GM19328 (cell line): Measurements from ENCODE around the gene NGDN.
A peak's percentile ranks its signal among the peaks of the same experiment; 100 is the strongest.
"Not testable (repeated sequence)": the region's sequence is repeated elsewhere in the genome, so short reads cannot be mapped to it uniquely, and the experiment has no call there.

Experiments used
- ATAC-seq: cut with Tn5 transposase; IDR thresholded peaks from one replicate; pipeline ENCODE4 v1.9.1; 2021; ENCODE audit warnings: mild to moderate bottlenecking, moderate library complexity; ENCODE audit not compliant: unreplicated experiment

The NGDN gene, protein sequence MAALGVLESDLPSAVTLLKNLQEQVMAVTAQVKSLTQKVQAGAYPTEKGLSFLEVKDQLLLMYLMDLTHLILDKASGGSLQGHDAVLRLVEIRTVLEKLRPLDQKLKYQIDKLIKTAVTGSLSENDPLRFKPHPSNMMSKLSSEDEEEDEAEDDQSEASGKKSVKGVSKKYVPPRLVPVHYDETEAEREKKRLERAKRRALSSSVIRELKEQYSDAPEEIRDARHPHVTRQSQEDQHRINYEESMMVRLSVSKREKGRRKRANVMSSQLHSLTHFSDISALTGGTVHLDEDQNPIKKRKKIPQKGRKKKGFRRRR

DNA sequence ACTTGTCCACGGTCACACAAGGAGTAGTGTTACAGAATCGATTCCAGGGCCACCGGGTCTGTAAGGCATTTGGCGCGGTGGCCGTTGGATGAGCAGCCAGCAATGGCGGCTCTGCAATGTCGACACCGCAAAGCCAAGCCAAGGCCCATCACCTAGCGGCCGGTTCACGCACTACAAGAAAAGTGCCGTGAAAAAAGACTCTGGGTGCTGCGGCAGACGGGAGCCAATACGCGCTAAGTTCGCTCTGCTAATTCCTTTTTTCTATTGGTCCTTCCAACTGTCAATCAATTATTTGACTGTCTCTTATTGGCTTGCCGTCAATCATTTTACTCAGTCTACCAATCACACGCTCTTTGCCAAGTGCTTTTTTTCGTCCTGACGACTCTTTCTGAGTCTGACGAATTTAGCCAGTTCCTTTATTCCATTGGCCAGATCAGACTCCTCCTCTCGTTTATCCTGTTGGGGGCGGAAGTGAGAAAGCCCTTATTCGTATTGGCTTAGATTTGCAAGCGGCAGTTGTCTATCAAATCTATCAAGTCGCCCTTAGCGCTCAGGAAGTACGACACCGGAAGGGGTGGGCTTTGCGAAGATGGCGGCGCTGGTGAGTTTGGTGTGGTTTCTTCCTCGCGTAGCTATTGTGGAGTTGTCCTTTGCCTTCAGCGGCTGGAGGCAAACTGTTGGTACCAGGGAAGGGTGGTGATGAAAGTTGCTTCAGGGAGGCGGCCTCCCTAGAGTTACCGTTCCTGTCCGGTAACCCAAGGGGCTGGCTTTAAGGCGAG is at the start of gene NGDN:
NGDN (plus strand) TSS at position 577 of the 779 bp plus-strand sequence; CDS start at position 590, 13 bp downstream.
- peak; percentile 96 for ATAC-seq

DNA sequence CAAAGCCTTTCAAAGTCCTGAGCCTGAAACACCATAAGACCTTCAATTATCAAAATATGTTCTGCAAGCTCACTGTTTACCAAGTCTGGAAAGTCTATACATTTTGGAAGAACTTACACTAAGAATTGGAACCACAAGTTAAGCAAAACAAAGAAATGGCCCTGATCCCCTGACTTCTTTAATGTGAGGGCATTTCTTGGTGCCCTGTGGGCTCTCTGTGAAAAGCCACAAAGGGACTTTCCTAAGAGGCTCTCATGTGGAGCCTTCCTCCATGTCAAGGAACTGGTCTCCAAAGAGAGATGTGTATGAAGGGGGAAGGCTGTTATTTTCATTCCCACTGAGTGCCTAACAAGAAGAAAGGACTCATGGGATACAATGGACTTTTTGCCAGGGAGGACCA is 47.9 kb upstream of the NGDN start:
- ATAC-seq: no peak

DNA sequence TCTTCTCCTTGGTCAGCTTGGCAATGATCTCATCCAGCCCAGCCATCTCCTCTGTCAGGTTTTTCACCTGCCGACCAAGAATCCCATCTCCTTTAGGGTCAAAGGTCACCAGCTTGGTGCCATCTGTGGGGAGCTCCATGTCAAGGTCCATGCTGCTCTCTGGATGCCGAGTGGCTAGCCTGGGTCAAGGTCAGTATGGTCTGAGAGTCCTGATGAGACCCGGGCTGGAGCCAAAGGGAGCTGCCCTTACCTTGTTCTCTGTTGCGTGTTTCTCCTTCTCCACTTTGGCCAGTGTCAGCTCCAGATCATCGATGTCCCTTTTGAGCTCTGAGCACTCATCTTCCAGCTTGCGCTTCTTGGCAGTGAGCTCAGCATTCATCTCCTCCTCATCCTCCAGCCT is 45.8 kb upstream of the NGDN start:
- ATAC-seq: no peak

DNA sequence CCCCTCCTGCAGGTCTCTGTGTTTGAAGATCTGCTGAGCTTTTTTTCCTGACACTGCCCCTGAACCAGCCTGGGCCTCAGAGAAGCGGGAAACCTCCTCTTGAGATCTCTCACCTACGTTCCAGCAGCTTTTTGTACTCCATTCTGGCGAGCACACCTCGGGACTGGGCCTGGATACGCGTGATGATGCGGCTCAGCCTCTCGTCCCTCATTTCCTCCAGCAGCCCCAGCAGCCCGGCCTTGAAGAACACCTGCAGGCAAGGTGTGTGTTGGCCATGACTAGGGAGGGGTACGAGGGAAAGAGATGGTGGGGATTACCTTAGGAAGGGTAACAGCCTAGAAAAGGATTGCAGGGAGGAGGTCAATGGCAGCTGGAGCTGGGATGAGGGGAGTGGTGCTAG is 44.3 kb upstream of the NGDN start:
- ATAC-seq: no peak

DNA sequence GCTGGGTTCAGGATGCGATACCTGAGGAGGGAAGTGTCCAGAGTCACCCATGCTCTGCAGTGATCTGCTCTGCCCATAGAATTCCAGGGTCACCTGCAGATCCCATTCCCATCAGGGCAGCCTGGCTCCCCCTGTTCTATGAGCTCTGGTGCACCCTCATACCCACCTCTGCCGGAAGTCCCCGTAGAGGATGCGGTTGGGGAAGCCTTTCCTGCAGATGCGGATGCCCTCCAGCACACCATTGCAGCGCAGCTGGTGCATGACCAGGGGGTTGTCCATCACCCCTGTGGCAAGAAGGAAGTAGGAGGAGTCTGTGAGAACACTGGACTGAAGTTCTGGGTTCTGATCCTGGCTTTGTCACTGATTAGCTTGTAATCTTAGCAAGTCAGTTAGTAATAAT is 43.7 kb upstream of the NGDN start:
- ATAC-seq: not testable (repeated sequence)

DNA sequence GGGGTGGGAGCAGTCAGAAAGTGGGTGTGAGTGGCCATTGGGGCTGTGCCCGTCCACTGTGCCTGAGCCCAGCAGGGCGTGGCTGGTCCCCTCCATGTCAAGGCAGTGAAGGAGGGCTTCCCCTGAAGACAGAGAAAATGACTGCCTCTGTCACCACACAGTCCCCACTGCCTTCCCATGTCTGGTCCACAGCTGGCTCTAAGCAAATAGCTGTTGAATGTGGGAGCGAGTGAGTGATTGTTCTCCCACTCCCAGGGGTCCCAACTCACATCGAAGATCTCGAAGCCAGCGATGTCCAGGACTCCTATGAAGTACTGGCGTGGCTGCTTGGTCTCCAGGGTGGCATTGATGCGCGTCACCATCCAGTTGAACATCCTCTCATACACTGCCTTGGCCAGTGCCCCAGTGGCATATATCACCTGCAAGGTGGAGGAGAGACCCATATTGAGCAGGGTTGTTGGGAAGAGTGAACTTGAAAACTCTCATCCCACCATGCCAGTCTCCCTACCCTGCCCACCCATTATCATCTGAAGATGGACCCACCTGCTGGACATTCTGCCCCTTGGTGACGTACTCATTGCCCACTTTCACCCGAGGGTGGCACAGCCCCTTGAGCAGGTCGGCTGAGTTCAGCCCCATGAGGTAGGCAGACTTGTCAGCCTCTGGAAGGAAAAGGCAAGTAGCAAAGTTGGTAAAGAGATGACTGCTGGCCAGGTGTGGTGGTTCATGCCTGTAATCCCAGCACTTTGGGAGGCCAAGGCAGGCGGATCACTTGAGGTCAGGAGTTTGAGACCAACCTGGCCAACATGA is 40.6 kb upstream of the NGDN start:
- ATAC-seq: no peak

DNA sequence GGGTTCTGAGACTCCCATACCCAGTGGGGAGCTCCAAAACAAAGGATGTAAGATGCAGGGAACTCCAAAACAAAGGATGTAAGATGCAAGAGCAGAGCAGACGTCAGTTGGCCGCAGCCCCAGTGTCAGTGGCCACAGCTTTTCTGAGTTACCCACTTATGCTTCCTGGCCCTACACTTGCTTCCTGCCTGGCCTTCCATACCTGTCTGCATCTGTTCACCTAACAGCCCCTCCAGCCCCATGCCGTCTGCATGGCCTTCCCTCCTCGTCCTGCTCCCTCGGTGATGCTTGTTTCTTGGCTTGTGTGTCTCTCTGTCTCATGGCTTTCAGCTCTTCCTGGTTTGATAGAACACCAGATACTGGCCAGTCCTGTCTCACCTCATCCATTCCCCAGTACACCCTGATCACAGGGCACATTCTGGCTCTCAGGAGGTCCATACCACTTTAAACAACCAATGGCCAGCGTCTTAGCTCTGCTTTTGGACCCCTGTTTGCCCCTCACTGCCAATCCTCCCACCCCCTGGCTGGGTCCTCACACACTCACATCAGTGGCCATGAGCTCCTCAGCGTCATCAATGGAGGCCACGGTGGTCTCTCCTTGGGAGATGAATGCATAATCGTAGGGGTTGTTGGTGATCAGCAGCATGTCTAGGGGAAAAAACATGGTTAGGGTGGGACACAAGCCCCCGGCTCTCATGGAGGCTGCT is 39.3 kb upstream of the NGDN start:
- ATAC-seq: no peak

DNA sequence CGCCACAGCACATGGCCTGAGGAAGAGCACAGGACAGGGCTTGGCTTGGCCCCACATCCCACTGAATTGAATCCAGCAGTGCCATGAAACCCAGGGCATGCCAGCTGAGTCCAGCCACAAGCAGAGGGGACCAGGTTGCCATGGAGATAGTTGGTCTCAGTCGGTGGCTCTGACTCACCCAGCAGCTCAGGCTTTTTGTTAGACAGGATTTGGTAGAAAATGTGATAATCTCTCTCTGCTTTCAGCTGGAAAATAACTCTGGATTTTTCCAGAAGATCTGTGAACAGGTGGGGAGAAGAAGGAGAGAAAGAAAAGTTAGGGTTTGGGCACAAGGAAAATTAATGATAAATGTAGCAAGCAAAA is 38.8 kb upstream of the NGDN start:
- ATAC-seq: no peak

DNA sequence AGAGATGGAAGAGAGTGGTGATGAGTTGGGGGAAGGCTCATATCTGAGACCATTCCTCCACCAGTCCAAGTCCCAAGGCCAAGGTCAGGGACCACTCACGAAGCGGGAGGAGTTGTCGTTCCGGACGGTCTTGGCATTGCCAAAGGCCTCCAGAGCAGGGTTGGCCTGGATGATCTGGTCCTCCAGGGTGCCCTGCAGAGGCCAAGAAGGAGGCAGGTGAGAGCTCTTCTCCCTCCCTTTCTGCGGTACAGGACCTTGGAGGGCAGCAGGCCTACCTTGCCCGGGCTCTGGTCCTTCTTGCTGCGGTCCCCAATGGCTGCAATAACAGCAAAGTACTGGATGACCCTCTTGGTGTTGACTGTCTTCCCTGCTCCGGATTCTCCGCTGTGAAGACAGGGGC is 38.0 kb upstream of the NGDN start:
- no peak for ATAC-seq

DNA sequence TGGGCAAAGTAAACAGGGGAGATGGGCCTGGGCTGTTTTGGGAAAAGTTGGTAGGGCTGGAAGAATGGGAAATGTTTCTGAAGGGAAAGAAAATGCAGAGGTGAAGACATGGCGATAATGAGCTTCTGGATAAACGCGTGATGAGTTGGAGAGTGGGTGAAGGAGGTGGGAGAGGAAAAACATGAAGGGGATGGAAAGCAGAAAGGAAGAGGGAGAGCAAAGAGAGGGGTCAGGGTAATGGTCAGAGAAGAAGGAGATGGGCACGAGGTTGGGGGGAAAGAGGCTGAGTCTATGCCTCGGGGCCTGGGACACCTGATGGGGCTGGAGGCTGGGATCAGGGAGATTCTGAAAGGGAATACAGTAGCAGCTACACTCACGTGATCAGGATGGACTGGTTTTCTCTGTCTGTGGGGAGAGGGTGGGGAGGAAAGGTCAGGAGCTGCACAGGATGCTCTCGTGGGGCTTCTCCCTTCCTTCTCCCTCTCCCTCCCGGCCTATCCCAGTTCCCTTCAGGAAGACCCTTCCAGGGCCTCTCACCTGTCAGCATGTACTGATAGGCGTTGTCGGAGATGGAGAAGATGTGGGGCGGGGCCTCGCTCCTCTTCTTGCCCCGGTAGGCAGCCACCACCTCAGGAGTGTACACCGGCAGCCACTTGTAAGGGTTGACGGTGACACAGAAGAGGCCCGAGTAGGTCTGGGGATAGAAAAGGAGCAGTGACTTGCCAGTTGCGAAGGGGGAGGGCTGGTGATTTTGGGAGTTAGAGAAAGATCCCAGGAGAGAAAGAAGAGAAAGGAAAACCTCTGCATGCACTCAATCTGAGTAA is 37.2 kb upstream of the NGDN start:
- no peak for ATAC-seq

DNA sequence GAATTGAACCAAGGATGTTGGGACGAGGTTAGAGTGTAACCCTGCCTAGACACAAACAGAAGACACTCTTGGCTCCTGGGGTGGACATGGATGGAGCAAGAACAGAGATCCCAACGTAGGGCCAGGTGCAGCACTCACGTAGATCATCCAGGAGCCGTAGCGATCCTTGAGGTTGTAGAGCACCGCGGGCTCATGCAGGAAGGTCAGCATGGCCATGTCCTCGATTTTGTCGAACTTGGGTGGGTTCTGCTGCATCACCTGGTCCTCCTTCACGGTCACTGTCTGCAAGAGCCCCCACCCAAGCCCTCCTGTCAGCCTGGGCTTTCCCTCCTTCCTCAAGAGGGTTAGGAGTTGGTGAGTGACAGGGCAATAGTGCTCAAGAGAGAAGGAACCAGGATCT is 36.6 kb upstream of the NGDN start:
- ATAC-seq: no peak

DNA sequence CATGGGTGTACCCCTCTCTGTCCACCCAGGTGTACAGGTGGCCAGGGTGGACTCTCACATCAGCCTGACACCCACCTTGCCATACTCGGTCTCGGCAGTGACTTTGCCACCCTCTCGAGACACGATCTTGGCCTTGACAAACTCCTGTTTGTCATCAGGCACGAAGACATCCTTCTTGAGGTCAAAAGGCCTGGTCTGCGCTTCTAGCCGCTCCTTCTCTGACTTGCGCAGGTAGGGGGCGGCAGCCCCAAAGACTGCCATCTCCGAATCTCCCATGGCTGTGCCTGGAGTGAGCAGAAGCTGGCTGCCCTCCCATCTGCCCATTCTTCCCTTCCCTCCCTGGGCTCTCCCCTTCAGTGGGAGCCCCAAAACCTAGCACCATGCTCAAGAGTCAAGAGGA is 36.0 kb upstream of the NGDN start:
- ATAC-seq: no peak

DNA sequence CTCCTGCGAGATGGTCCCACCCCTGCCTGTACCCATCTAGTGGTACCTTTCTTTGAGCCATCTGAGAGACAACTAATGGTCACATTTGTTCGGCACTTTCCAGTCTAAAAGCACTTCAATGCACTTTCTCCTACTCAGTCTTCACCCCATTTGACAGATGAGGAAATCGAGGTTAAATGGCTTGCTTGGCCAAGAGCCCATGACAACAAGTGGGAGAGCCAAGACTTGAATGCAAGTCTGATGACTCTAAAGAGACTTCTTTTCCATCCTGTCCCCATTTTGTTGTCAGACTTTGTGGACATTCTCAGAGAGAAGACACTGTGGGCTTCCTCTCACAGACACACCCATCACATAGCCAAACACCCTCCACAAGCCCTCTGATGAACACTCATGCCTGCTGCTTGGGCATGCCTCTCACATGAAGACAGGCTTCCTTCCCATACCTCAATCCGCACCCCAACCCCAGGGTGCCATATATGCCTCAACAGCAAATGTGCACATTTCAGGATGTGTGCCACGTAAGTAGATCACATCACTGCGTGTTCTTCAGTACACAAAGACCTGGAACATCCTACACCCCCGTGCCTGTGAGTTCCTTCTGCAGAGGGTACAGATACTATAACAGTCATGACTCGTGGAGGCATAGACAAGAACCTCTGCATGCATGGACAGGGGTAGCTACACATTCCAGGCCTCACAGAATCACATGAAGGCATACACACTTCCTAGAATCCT is 34.8 kb upstream of the NGDN start:
- no peak for ATAC-seq

DNA sequence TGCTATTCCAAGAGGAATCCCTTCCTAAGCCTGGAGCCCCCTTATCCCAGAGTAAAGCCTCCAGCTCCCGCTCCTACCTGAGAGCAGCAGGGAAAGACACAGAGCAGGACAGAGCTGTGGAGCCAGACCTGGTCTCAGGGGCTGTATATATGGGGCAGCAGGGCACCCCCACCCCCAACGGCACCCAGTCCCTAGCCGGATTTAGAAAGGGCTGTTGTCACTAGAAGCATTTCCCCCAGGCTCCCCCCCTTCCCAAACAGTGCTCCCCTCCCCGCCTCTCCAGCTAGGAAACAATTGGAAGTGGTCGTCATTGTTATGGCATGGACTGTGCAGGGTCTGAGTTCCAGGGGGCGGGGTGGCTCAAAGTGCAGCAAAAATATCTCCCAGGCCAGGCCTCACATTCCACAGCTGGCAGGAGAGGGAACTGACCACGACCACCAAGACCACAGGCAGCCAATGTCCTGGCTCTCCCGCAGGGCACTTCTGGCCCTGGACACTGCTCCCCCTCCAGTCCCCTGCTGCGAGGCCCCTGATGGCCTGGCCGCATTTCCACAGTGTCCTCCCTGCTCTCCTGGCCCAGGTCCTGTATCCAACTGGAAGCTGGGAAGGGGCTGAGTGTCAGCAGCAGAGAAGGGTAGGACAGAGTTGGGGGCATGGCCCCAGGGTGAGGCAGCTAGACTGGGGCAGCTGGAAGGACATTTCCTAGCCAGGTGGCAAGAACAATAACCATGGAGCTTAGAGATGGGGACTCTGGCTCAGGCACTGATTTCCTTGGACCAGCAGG is 33.8 kb upstream of the NGDN start, which contains the start of gene MYH7:
MYH7 (minus strand) TSS at position 118 of the 784 bp plus-strand sequence. CDS start 1,928 bp downstream, outside the sequence.
- ATAC-seq: no peak

DNA sequence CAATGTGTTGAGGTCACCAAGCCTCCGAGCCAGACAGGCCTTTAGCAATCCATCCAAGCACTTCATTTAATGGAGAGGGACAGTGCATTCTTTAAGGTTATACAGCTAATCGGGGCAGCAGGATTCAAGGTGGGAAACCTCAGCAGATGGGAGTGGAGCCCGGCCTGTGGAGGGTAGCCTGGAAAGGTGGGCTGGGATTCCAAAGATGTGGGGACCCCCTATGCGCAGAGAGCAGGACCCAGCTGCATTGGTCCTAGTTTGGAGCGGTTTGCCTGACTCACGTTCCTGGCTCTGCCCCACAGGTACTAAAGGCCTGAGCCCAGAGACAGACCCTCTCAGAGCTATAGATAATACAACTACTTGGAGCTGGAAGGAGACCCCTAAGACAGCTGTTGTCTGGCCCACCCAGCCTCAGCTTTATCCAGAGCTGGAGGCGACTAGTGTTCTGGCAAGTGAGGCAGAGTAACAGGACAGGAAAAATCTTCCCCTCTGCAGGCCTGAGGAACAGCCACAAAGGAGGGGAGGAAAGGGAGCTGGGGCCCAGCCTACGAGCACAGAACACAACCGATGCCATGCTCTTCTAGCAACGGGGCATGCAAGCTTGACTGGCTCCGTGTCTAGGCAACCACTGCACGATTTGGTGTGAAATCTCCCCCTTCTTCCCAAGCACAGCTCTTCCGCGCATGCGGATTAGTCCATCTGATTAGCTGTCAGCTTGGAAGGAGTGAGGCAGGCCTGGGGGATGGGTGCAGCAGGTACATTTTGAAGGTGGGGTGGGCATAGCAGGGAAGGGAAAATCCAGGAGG is 33.0 kb upstream of the NGDN start:
- ATAC-seq: no peak

DNA sequence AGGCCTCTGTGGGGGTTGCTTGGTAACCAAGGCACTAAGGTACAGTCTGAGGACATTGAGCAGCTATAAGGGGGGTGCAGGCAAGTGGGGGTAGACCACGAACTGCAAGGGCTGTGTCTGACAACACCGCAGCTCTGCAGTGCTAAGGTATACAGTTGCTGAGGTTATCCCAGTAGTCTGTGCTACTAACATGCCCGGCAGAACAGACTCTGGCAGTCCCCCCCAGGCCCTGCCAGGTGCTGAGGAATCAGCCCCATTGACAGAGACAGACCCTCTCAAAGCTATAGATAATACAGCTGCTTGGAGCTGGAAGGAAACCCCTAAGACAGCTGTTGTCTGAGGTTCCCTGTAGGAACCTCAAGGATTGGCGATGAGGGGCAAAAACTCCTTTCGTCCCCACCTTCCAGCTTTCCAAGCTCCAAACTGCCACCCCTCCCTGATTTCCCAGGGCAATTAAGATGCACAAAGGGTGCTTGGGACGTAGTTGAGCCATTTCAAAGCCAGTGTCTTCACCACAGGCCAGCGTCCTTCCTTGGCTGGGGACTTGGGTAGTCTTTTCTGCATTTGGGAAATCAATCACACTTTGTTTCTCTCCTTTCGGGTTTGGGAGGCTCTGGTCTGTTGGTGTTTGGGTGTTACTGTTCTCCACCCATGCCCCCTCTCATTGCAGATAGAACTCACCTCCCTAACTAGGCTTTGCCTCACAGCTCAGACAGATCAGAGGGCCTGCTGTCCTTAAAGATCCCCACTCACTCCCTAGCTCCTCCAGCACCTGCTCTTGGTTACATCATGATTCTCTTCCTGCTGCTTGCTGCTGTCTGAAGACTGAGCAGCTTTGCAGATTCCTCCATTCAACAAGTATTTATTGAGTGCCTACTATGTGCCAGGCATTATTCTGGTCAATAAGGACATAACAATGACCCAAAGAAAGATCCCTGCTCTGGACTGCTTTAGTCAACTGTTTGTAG is 32.1 kb upstream of the NGDN start:
- ATAC-seq: no peak
